ENCODE data around the gene ABCA2.

The ABCA2 gene

DNA sequence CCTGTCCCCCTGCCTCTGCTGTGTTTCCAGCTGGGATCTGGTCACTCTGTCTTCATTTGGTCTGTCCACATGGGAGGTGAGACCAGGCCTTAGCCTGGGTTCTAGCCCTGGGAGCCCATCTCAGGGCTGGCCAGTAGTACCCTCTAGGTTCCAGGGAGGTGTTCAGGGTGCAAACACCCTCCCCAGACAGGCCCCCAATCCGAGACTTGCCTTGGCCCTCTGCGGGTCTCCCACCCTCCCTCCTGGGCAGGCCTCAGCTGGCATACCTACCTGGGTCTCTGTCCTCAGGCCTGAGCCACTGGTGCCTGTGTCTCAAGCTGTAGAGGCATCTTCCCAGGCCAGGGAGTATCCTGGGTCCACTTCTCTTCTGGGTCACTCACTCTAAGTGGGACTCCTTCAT, 43.2 kb upstream of the ABCA2 start:
- TF ChIP-seq, protein P1, sequence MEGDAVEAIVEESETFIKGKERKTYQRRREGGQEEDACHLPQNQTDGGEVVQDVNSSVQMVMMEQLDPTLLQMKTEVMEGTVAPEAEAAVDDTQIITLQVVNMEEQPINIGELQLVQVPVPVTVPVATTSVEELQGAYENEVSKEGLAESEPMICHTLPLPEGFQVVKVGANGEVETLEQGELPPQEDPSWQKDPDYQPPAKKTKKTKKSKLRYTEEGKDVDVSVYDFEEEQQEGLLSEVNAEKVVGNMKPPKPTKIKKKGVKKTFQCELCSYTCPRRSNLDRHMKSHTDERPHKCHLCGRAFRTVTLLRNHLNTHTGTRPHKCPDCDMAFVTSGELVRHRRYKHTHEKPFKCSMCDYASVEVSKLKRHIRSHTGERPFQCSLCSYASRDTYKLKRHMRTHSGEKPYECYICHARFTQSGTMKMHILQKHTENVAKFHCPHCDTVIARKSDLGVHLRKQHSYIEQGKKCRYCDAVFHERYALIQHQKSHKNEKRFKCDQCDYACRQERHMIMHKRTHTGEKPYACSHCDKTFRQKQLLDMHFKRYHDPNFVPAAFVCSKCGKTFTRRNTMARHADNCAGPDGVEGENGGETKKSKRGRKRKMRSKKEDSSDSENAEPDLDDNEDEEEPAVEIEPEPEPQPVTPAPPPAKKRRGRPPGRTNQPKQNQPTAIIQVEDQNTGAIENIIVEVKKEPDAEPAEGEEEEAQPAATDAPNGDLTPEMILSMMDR (IDR thresholded peaks at IDR 0.05), result no peak
- H3K4me3 ChIP-seq, result peak overlapping the region; percentile 70
- peak overlapping the region in 1 of 2 donors; percentile 75 for H3K27ac ChIP-seq
- DNase-seq (ENCODE audit: low spot score), result no peak

DNA sequence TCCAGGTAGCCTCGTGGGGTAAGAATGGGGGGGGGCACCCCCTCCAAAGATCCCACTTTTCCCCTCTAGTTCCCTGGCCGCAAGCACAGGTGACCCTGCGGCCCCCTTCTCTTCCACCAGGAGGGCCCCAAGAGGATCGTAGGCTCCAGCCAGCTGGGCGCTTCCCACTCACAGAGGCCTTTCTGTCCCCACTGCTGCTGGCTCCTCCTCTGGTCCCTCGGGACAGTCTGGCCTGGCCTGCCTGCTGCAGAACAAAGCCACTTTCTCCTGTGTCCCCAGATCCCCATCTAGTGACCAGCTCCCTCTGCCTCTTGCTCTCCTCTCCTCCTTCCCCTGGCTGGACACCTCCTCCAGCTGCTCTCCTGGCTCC, 42.9 kb upstream of the ABCA2 start:
- TF ChIP-seq, protein P1 (IDR thresholded peaks at IDR 0.05), result no peak
- Histone ChIP-seq H3K4me3 (peak overlapping the region; percentile 70), H3K27ac (peak overlapping the region in 1 of 2 donors; percentile 75)
- no peak for DNase-seq (ENCODE audit: low spot score)

DNA sequence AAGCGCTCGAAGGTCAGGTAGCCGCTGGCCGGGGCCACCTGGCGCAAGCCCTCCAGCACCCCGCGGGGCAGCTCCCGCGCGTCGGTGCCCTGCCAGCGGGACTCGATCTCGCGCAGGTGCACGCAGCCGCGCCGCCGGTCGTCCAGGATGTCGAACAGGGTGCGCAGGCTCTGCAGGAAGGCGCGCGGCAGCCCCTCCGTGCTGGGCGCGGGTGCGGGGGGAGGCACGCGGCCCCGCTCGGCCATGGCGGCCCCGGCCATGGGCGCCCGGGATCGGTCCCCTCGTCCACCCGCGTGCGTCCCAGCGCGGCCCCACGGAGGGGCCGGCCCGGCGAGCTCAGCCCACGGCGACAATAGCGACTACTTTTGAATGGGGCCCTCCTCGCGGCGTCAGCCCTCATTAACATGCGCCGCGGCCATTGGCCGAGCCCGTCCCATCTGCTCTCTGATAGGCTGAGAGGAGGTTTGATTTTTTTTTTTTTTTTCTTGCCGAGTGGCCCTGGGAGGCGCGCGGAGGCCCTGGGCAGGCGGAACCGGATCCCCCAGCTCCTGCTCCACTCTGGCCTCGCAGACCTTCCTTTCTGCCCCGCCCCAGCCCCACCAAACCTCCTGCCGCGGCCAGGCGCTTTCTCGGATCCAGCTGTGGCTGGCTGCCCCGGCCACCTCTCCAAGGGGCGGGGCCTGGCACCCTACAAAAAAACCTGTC, 42.3 kb upstream of the ABCA2 start, which contains the start of gene SAPCD2:
SAPCD2 (minus strand) TSS at position 357 of the 705 bp plus-strand sequence; CDS start at position 260, 97 bp downstream.
- TF ChIP-seq, protein P1 (IDR thresholded peaks at IDR 0.05), result no peak
- Histone ChIP-seq H3K4me3 (peak within 1 kb of the TSS; percentile 70), H3K27ac (peak within 1 kb of the TSS in 1 of 2 donors; percentile 75)
- DNase-seq (ENCODE audit: low spot score), result no peak

DNA sequence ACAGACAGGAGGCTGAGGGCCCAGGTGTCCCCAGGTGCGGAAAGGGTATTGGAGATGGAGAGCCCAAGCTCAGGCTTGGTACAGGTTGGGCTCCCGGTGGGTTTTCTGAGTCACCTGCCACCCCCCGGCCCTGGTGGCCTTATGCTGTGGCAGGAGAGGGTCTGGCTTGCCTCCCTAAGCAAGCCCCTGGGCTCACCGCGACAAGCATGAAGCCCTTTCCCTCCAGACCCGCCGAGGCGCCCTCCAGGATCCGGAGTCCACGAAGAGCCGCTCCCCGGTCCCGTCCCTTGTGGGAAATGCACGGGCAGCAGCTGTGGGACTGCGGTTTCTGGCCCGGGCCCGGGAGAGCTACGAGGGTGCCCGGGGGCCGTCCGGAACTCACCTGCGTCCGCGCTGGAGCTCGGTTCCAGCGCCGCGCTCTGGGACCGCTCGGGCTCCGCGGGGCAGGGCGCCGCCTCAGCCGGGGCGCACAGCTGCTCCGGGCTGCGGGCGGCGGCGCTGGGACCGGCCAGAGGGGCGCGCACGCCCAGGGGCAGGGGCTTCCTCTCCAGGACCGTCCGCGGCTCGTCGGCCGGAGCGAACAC, 41.6 kb upstream of the ABCA2 start:
- TF ChIP-seq, protein P1 (IDR thresholded peaks at IDR 0.05), result no peak
- Histone ChIP-seq H3K4me3 (peak overlapping the region; percentile 70), H3K27ac (no peak overlapping the region)
- DNase-seq (ENCODE audit: low spot score), result no peak

DNA sequence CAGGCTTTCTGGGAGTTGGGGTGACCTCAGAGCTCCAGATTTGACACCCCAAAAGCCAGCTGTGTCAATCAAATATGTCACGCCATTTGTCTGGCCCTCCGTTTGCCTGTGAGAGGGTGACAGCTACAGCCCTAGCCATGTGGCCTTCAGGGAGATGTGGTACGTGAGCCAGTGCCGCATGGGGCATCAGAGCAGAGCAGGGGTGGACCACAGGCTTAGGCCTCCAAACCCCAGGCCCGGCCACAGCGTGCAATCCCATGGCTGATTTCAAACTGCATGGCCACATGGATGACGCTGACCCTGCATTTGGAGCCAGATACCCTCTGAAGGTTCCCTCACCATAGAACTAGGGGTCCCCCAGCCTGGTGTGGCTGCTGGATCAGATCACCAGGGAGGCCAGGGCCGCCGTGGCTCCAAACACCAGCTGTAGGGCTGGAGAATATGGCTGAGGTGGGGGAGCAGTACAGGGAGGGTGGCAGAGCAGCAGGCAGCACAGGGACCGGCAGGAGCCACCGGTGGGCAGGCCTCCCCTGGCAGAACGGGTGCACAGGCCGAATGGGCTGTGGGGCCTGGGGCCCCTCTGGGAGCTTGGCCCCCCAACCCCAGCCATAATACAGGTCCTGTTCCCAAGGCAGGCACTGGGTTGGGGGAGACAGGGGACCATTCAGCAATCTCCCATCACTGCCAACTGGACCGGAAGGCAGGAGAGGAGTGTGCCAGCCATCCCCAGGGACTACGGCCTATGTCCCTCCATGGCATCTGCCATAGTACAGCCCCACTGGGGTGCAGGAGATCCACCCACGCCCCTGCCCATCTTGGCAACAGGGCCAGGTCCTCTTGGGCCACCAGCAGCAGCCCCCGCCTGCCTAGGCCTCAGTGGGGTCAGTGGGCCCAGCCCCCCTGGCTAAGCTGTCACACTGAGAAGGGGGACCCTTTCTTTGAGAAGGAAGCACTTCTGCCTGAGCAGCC, 40.8 kb upstream of the ABCA2 start:
- no peak for DNase-seq (ENCODE audit: low spot score)
- no peak overlapping the region for H3K4me3 ChIP-seq

DNA sequence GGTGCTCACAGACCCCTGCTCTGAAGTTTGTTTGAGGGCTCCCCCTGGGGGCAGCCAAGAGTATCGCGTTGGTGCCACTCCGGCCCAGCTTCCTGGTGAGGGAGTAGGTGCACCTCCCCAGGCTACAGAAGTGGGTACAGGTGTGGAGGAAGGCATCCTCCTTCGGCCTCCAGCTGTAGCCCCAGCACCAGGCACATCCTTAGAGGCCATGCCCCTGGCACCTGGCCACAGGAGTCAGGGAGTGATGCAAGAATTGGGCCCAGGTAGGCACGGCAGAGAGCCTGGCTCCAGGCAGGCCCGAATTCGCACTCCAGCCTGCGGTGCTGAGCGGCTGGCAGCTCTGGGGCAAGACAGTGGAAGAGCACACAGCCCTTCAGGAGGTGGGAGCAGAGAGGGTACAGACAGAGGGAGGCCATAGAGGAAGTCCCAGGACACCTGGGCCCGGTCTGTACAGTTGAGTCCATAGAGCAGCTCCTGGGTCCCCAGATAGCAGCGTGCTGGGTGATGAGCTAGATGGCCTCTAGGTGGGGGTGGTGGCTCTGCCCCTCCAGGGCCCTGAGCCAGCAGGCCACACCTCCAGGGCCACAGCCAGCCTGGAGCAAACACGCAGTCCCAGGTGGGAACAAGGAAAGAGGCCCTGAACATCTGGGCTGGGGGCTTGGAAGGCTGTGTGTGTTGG, 40.0 kb upstream of the ABCA2 start:
- Histone ChIP-seq H3K4me3 (no peak overlapping the region), H3K27ac (no peak overlapping the region)
- no peak for DNase-seq (ENCODE audit: low spot score)
- TF ChIP-seq, protein P1 (IDR thresholded peaks at IDR 0.05), result peak; percentile 75

More for the DNA sequence above, 40.8 kb upstream of the ABCA2 start:
- TF ChIP-seq, protein P1 (IDR thresholded peaks at IDR 0.05), result no peak
- H3K27ac ChIP-seq, result no peak overlapping the region
